A549 treated with AZD2906 at 1 μM for 4 hours (cell line): ENCODE measurements around the gene MYO5C. TPM values are rescaled to one million over a fixed set of nuclear protein-coding genes. Genes with fewer than 3 reads are reported as not detected.

Experiments
- total RNA-seq: library from RNA; stranded (reverse); fragments of 200-300 nt; extraction: Qiagen RNA extraction; gene quantifications from 5 replicates; pipeline ENCODE4 v1.2.3, GENCODE V29; 2022

MYO5C gene
- 4.8 to 6.6 TPM (median 5.9 TPM) in 5 replicates for total RNA-seq

GRCh38 chr15:52295421-52296001, at the start of gene MYO5C:
Gene MYO5C (minus strand): TSS chr15:52295804. CDS start chr15:52295636, 168 bp downstream.

GRCh38 chr15:52191207-52191606, 104.4 kb downstream of the MYO5C start, which contains the start of gene GNB5:
Gene GNB5 (minus strand): TSS chr15:52191392. CDS start chr15:52184676, 6,716 bp downstream.

Other genes starting within 250 kb of the MYO5C start
- 0.13 to 0.16 TPM (median 0.15 TPM) in 3 of 5 replicates, not detected in the others for gene BCL2L10, start 183.0 kb downstream of the MYO5C start, total RNA-seq
- gene GNB5, start 104.4 kb downstream of the MYO5C start, total RNA-seq, result 43.0 to 57.2 TPM (median 50.0 TPM) in 5 replicates
- 19.3 to 30.0 TPM (median 24.5 TPM) in 5 replicates for gene MYO5A, start 233.1 kb upstream of the MYO5C start, total RNA-seq